K562 treated with DMSO at 1 percent for 24 hours (cell line): Measurements from ENCODE around the gene ZMYND11. TPM values are rescaled to one million over a fixed set of nuclear protein-coding genes. Genes with fewer than 3 reads are reported as not detected.

ENCODE experiments used
- total RNA-seq: library from RNA; unstranded; fragments of 300-600 nt; gene quantifications from 2 replicates; pipeline ENCODE4 v1.2.3, GENCODE V29; 2022; ENCODE audit warnings: low read depth; ENCODE audit not compliant: insufficient read depth

Gene ZMYND11
- total RNA-seq, result 6.3 and 6.5 TPM in 2 replicates

DNA sequence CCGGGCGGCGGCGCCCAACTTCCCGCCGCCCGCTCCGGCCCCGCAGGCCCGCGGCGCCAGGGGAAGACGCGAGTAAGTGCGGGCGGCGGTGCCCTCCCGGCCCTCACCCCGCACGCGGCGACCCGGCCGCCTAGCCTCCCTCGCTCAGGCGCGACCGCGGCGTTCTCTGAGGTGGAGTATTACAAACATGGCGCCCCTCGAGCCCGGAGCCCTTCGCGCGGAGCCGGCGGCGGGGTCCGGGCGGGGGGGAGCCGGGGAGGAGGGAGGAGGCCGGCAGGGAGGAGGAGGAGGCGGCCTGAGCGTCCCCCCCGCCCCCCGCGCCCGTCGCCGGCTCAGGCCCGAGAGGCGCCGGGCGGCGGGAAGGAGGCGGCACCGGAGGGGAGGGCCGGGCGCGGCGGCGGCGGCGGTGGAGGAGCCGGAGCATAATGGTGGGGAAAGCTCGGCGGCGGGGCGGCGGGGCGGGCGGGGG, at the start of gene ZMYND11:
TSS of gene ZMYND11 (plus strand) at position 324 of the 469 bp plus-strand sequence. CDS start 44,558 bp downstream, outside the sequence.

Other genes starting within 250 kb of the ZMYND11 start
- gene TUBB8, start 86.2 kb upstream of the ZMYND11 start, total RNA-seq, result not detected in 2 replicates